Spleen (tissue), 7 donors: ENCODE measurements around the gene SCFD2.

ENCODE experiments used
- POLR2A ChIP-seq, 3 donors: fragments of 450-650 bp; IDR thresholded peaks; one replicate each; pipeline ENCODE4 v1.5.1; 2017; ENCODE audit warnings: antibody characterized with exemption in 3 of 3, mild to moderate bottlenecking in 1 of 3
- TF ChIP-seq, protein P1 (sequence below), 11 experiments: fragments of 200-600 bp in 7 of 11; fragments of 450-650 bp in 4 of 11; sonication (generic) in 4 of 11; IDR thresholded peaks in 8 of 11; conservative IDR thresholded peaks in 3 of 11; 1 replicate in 7 of 11; 2 replicates in 4 of 11; pipeline versions ENCODE4 v1.4.0 to v1.8.0; 2016 to 2021; ENCODE audit warnings: antibody characterized with exemption in 11 of 11, inconsistent platforms in 4 of 11, mild to moderate bottlenecking in 1 of 11
- donor health status: DM: no; HTN: no; CAD: no; lungs with moderate emphysema.
- donor health status: DM: no; HTN: no; CAD: no.
- donor health status: DM: no; HTN: no; CAD: no.

GRCh38 chr4:53186714-53187358 is 179.0 kb downstream of the SCFD2 start:
- TF ChIP-seq, protein P1, sequence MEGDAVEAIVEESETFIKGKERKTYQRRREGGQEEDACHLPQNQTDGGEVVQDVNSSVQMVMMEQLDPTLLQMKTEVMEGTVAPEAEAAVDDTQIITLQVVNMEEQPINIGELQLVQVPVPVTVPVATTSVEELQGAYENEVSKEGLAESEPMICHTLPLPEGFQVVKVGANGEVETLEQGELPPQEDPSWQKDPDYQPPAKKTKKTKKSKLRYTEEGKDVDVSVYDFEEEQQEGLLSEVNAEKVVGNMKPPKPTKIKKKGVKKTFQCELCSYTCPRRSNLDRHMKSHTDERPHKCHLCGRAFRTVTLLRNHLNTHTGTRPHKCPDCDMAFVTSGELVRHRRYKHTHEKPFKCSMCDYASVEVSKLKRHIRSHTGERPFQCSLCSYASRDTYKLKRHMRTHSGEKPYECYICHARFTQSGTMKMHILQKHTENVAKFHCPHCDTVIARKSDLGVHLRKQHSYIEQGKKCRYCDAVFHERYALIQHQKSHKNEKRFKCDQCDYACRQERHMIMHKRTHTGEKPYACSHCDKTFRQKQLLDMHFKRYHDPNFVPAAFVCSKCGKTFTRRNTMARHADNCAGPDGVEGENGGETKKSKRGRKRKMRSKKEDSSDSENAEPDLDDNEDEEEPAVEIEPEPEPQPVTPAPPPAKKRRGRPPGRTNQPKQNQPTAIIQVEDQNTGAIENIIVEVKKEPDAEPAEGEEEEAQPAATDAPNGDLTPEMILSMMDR (IDR thresholded peaks at IDR 0.05 in 8 of 11, conservative IDR thresholded peaks at IDR 0.05 in 3 of 11), result no peak
- TF ChIP-seq POLR2A (IDR thresholded peaks at IDR 0.05), result no peak
